H1 (cell line): Measurements from ENCODE around the gene NOC2L. TPM values are rescaled to one million over a fixed set of nuclear protein-coding genes. Genes with fewer than 3 reads are reported as not detected.

Experiments used
- CTCF ChIA-PET: fragments of 300-600 bp; sonication (Branson Sonifier 250); formaldehyde crosslinking; loops from one replicate; lab custom pipeline; 2021; ENCODE audit not compliant: partially characterized antibody; lab: Charles Lee
- POLR2A ChIA-PET: fragments of 300-600 bp; sonication (Branson Sonifier 250); formaldehyde crosslinking; loops from one replicate; lab custom pipeline; 2021; ENCODE audit warnings: inconsistent platforms; ENCODE audit not compliant: partially characterized antibody; lab: Charles Lee
- DNase-seq, 2 experiments: peaks; one replicate each; pipeline versions ENCODE4 v3.0.0 to v3.0.0-alpha.2; 2010 to 2022; ENCODE audit warnings: low spot score in 2 of 2, low read depth in 1 of 2, mixed read lengths in 1 of 2
- FAIRE-seq: peaks from 2 replicates; lab custom pipeline; 2011; peaks lifted over from hg19 to GRCh38; lab: Jason Lieb, UNC
- H2AFZ ChIP-seq: 2 replicates; pipeline ENCODE4 v1.8.1; 2012; ENCODE audit warnings: low read length, inconsistent platforms
- H2AK5ac ChIP-seq: 2 replicates; pipeline ENCODE4 v1.6.1; 2013; ENCODE audit warnings: low read depth, low read length
- H2BK120ac ChIP-seq: replicated peaks from 2 replicates; pipeline ENCODE3; 2013; ENCODE audit warnings: low read depth, low read length, inconsistent platforms
- H2BK12ac ChIP-seq: 2 replicates; pipeline ENCODE4 v1.6.1; 2013; ENCODE audit warnings: low read depth, low read length
- H2BK15ac ChIP-seq: 2 replicates; pipeline ENCODE4 v1.6.1; 2013; ENCODE audit warnings: low read length
- H2BK20ac ChIP-seq: 2 replicates; pipeline ENCODE4 v1.6.1; 2013; ENCODE audit warnings: low read length
- H2BK5ac ChIP-seq: 2 replicates; pipeline ENCODE4 v1.6.1; 2013; ENCODE audit warnings: low read depth, low read length
- H3K14ac ChIP-seq: 2 replicates; pipeline ENCODE4 v1.6.1; 2013; ENCODE audit warnings: inconsistent platforms; ENCODE audit not compliant: insufficient read length
- H3K18ac ChIP-seq: 2 replicates; pipeline ENCODE4 v1.6.1; 2013; ENCODE audit warnings: low read length; ENCODE audit errors: extremely low read depth
- H3K23ac ChIP-seq: 2 replicates; pipeline ENCODE4 v1.6.1; 2013; ENCODE audit warnings: inconsistent platforms; ENCODE audit not compliant: insufficient read length
- H3K23me2 ChIP-seq: 2 replicates; pipeline ENCODE4 v1.6.1; 2013; ENCODE audit warnings: low read depth, low read length
- H3K27ac ChIP-seq: 2 replicates; pipeline ENCODE4 v1.6.1; 2011; ENCODE audit warnings: low read depth, low read length, inconsistent platforms
- H3K27me3 ChIP-seq, 4 experiments: replicated peaks in 1 of 4; 1 replicate in 1 of 4; 2 replicates in 3 of 4; pipeline versions ENCODE4 v1.6.1 to v1.8.1; 2011 to 2013; ENCODE audit warnings: low read length in 3 of 4, mild to moderate bottlenecking in 3 of 4, inconsistent platforms in 2 of 4, mixed read lengths in 2 of 4, moderate library complexity in 1 of 4; ENCODE audit not compliant: control insufficient read depth in 3 of 4, insufficient read depth in 3 of 4; ENCODE audit errors: extremely low read depth in 1 of 4
- H3K36me3 ChIP-seq, 4 experiments: 2 replicates each; pipeline versions ENCODE4 v1.6.1 to v1.8.1; 2011 to 2013; ENCODE audit warnings: mild to moderate bottlenecking in 4 of 4, low read length in 3 of 4, moderate library complexity in 2 of 4, control low read depth in 1 of 4, inconsistent platforms in 1 of 4; ENCODE audit not compliant: insufficient read depth in 4 of 4, control insufficient read depth in 2 of 4
- H3K4ac ChIP-seq: replicated peaks from 2 replicates; pipeline ENCODE3; 2013; ENCODE audit warnings: low read length, low read depth, mixed read lengths, inconsistent platforms; ENCODE audit not compliant: insufficient read length
- H3K4me1 ChIP-seq, 4 experiments: replicated peaks in 1 of 4; 1 replicate in 1 of 4; 2 replicates in 3 of 4; pipeline versions ENCODE4 v1.6.1 to v1.8.1; 2011 to 2013; ENCODE audit warnings: low read length in 3 of 4, inconsistent platforms in 2 of 4, mixed read lengths in 1 of 4; ENCODE audit not compliant: insufficient read depth in 4 of 4, control insufficient read depth in 3 of 4
- H3K4me2 ChIP-seq, 2 experiments: 2 replicates each; pipeline versions ENCODE4 v1.6.1 to v1.8.1; 2011 to 2013; ENCODE audit warnings: low read depth in 2 of 2, low read length in 2 of 2, control low read depth in 1 of 2, inconsistent platforms in 1 of 2, mild to moderate bottlenecking in 1 of 2; ENCODE audit not compliant: insufficient read depth in 1 of 2
- H3K4me3 ChIP-seq, 4 experiments: fragments of 200-600, 300-600 bp in 1 of 4; sonication (generic), shearing (Covaris generic), sonication (Bioruptor Twin) in 1 of 4; 2 replicates each; pipeline versions ENCODE4 v1.5.1 to v1.8.1; 2011 to 2016; ENCODE audit warnings: low read length in 4 of 4, low read depth in 3 of 4, control low read depth in 2 of 4, inconsistent platforms in 2 of 4, mild to moderate bottlenecking in 2 of 4, mixed read lengths in 1 of 4, moderate library complexity in 1 of 4; ENCODE audit not compliant: insufficient read depth in 2 of 4; ENCODE audit errors: extremely low read depth in 1 of 4
- H3K56ac ChIP-seq: replicated peaks from 2 replicates; pipeline ENCODE3; 2013; ENCODE audit warnings: low read depth, mild to moderate bottlenecking, mixed read lengths, low read length, inconsistent platforms; ENCODE audit not compliant: insufficient read length
- H3K79me1 ChIP-seq: 2 replicates; pipeline ENCODE4 v1.6.1; 2013; ENCODE audit warnings: low read depth, low read length, control low read depth
- H3K79me2 ChIP-seq, 2 experiments: 2 replicates each; pipeline versions ENCODE4 v1.6.1 to v1.8.1; 2012 to 2013; ENCODE audit warnings: low read length in 2 of 2, mild to moderate bottlenecking in 2 of 2, inconsistent platforms in 1 of 2; ENCODE audit not compliant: insufficient read depth in 2 of 2, control insufficient read depth in 1 of 2
- H3K9ac ChIP-seq, 4 experiments: replicated peaks in 1 of 4; 1 replicate in 1 of 4; 2 replicates in 3 of 4; pipeline versions ENCODE4 v1.6.1 to v1.8.1; 2011 to 2013; ENCODE audit warnings: low read depth in 3 of 4, low read length in 3 of 4, control low read depth in 2 of 4, mild to moderate bottlenecking in 2 of 4, moderate library complexity in 2 of 4, inconsistent platforms in 1 of 4; ENCODE audit errors: extremely low read depth in 1 of 4
- H3K9me3 ChIP-seq, 2 experiments: 2 replicates each; pipeline versions ENCODE4 v1.6.1 to v1.8.1; 2012 to 2013; ENCODE audit warnings: mild to moderate bottlenecking in 2 of 2, moderate library complexity in 2 of 2, control low read depth in 1 of 2, inconsistent platforms in 1 of 2, low read depth in 1 of 2, low read length in 1 of 2, mixed read lengths in 1 of 2; ENCODE audit not compliant: insufficient read depth in 2 of 2
- H4K20me1 ChIP-seq, 2 experiments: replicated peaks in 1 of 2; 2 replicates each; pipeline versions ENCODE3 to v1.8.1; 2011 to 2013; ENCODE audit warnings: inconsistent platforms in 2 of 2, low read length in 2 of 2, mild to moderate bottlenecking in 1 of 2; ENCODE audit not compliant: insufficient read depth in 2 of 2, control insufficient read depth in 1 of 2
- H4K5ac ChIP-seq: 2 replicates; pipeline ENCODE4 v1.6.1; 2013; ENCODE audit warnings: low read length, low read depth, mixed read lengths, inconsistent platforms; ENCODE audit not compliant: insufficient read length
- H4K8ac ChIP-seq: 2 replicates; pipeline ENCODE4 v1.8.0; 2013; ENCODE audit warnings: mild to moderate bottlenecking, moderate library complexity, low read length, inconsistent platforms; ENCODE audit not compliant: insufficient read depth; ENCODE audit errors: extremely low read depth
- H4K91ac ChIP-seq: replicated peaks from 2 replicates; pipeline ENCODE3; 2013; ENCODE audit warnings: low read length, mixed read lengths, inconsistent platforms; ENCODE audit not compliant: insufficient read length
- BRCA1 ChIP-seq: IDR thresholded peaks from 2 replicates; pipeline ENCODE4 v1.6.1; 2012; ENCODE audit warnings: low read depth, low read length, improper control_type of control experiment
- CTBP2 ChIP-seq: IDR thresholded peaks from 2 replicates; pipeline ENCODE4 v1.7.0; 2011; ENCODE audit warnings: borderline replicate concordance, mild to moderate bottlenecking, moderate library complexity, mixed read lengths, low read length; ENCODE audit not compliant: insufficient read depth, insufficient read length
- E2F6 ChIP-seq: IDR thresholded peaks from 2 replicates; pipeline ENCODE4 v1.6.1; 2012; ENCODE audit warnings: inconsistent platforms
- GABPA ChIP-seq: IDR thresholded peaks from 2 replicates; pipeline ENCODE4 v1.6.1; 2011; ENCODE audit warnings: mild to moderate bottlenecking, low read length, moderate library complexity, borderline replicate concordance; ENCODE audit not compliant: insufficient read depth
- JUND ChIP-seq: IDR thresholded peaks from 2 replicates; pipeline ENCODE4 v1.6.1; 2011; ENCODE audit warnings: mild to moderate bottlenecking, improper control_type of control experiment, low read length
- RXRA ChIP-seq: IDR thresholded peaks from 2 replicates; pipeline ENCODE4 v1.6.1; 2011; ENCODE audit warnings: low read depth, mild to moderate bottlenecking, low read length, moderate library complexity; ENCODE audit not compliant: insufficient read depth
- SP1 ChIP-seq: IDR thresholded peaks from 2 replicates; pipeline ENCODE4 v1.6.1; 2011; ENCODE audit warnings: low read depth, low read length
- SP4 ChIP-seq: IDR thresholded peaks from 2 replicates; pipeline ENCODE4 v1.6.1; 2012; ENCODE audit warnings: low read length, inconsistent platforms
- TBP ChIP-seq: IDR thresholded peaks from 2 replicates; pipeline ENCODE4 v1.6.1; 2011; ENCODE audit warnings: low read depth, low read length, improper control_type of control experiment
- WGBS, 2 experiments: shearing (Covaris generic) in 1 of 2; methylation state at CpG; one replicate each; pipeline versions ENCODE4 v1.1.6 to v1.1.7; 2013 to 2015; ENCODE audit warnings: low lambda C conversion rate in 2 of 2, mixed read lengths in 2 of 2, inconsistent platforms in 1 of 2, low coverage in 1 of 2, missing lambda C conversion rate in 1 of 2; ENCODE audit not compliant: insufficient replicate concordance in 2 of 2, insufficient coverage in 1 of 2, insufficient read length in 1 of 2; ENCODE audit errors: extremely low coverage in 1 of 2, missing lambda C conversion rate in 1 of 2; 5-methylcytosine and 5-hydroxymethylcytosine counted together
- polyA plus RNA-seq, 7 experiments: library from polyadenylated mRNA; depleted of rRNA in 3 of 7; stranded (reverse) in 5 of 7; unstranded in 2 of 7; fragments of >200 nt in 5 of 7; fragments of 200-250 nt in 2 of 7; gene quantifications; 1 replicate in 5 of 7; 2 replicates in 1 of 7; 4 replicates in 1 of 7; pipeline versions ENCODE4 v1.2.1 to v1.2.3, GENCODE V29; 2011 to 2013; ENCODE audit warnings: missing spikeins in 2 of 7, mixed read lengths in 2 of 7
- total RNA-seq: library from RNA; stranded (reverse); fragmentation: NEBNext Ultra II Directional; extraction: Animal tissue kit (Norgen Biotek cat#: 25700); gene quantifications from 2 replicates; pipeline ENCODE4 v1.2.1, GENCODE V29; 2021
- TF ChIP-seq, protein P1 (sequence below): IDR thresholded peaks from 2 replicates; pipeline ENCODE4 v1.6.1; 2012; ENCODE audit warnings: low read length, inconsistent platforms

The NOC2L gene
- total and polyA plus RNA-seq, 2 of the 8 experiments (the other 6 are each of a cell fraction or from before 2014, with no cell fraction given): 74.7 to 130 TPM

DNA sequence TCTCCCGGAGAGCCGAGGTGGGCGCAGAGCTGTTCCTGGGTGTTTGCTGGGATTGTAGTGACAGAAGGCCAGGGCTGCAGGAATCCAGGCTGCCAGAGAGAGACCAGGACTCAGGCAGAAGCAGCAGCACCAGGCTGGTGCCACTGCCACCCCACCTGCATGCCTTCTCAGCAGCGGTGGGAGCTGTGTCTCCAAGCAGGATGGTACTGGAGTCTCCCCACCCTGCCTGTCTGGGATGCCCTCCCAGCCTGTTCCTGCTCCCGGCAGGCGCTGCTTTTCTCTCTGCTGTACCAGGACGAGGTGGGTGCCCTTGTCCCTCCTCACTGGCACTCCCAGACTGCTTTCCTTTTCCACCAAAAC, 45.3 kb upstream of the NOC2L start:
- Histone ChIP-seq H3K4me3 (no peak overlapping the region), H3K56ac (no peak overlapping the region), H3K27me3 (peaks cover 22 to 57% (median 36%) of the 10 kb centered on the region in 4 experiments), H2BK20ac (no peak overlapping the region), H3K79me2 (no peaks in the 10 kb centered on the region), H3K27ac (no peak overlapping the region), H3K9me3 (no peaks in the 10 kb centered on the region), H3K23me2 (peaks cover 8% of the 10 kb centered on the region; the same call in 1 of the 2 replicates), H4K20me1 (peaks cover 0 to 3% of the 10 kb centered on the region in 2 experiments), H3K14ac (no peak overlapping the region), H3K79me1 (no peaks in the 10 kb centered on the region), H3K4me1 (peaks cover 0 to 33% (median 11%) of the 10 kb centered on the region in 4 experiments; a peak in 4 of 7 replicates), H2AFZ (no peak overlapping the region), H2BK15ac (no peak overlapping the region), H3K36me3 (peaks cover 0 to 4% (median 0%) of the 10 kb centered on the region in 4 experiments; a peak in 1 of 8 replicates), H3K4ac (peak overlapping the region; percentile 53), H4K8ac (no peak overlapping the region), H2BK120ac (no peak overlapping the region), H3K4me2 (no peak overlapping the region), H2BK12ac (0 out of 2 replicates have a peak overlapping the region, but pooled peaks have one; percentile 1), H3K9ac (0 out of 7 replicates have a peak overlapping the region, but pooled peaks of 1 of the 4 experiments have one; percentile 10), H3K18ac (no peak overlapping the region), H4K91ac (no peak overlapping the region), H2AK5ac (no peak overlapping the region), H3K23ac (no peak overlapping the region), H2BK5ac (no peak overlapping the region), H4K5ac (no peak overlapping the region)
- TF ChIP-seq GABPA: no peak
- no peak for TF ChIP-seq JUND
- no peak for TF ChIP-seq BRCA1
- TF ChIP-seq TBP: no peak
- TF ChIP-seq E2F6: no peak
- TF ChIP-seq, protein P1, sequence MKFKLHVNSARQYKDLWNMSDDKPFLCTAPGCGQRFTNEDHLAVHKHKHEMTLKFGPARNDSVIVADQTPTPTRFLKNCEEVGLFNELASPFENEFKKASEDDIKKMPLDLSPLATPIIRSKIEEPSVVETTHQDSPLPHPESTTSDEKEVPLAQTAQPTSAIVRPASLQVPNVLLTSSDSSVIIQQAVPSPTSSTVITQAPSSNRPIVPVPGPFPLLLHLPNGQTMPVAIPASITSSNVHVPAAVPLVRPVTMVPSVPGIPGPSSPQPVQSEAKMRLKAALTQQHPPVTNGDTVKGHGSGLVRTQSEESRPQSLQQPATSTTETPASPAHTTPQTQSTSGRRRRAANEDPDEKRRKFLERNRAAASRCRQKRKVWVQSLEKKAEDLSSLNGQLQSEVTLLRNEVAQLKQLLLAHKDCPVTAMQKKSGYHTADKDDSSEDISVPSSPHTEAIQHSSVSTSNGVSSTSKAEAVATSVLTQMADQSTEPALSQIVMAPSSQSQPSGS: no peak
- no peak for TF ChIP-seq SP4
- TF ChIP-seq SP1: no peak
- no peak for TF ChIP-seq CTBP2
- no peak for TF ChIP-seq RXRA
- FAIRE-seq: no peak
- no peak for DNase-seq
- POLR2A ChIA-PET: interaction anchor here (1.2 to 4.2 kb wide), 3 partner anchors 10 to 21 kb away, joined by 3 to 40 read pairs (median 3); partner anchors contain the start of gene ISG15
- 40% methylated on average over 3 of the region's 7 CpGs; no CpG with 5 or more reads in 1 of the 2 experiments for WGBS, 2 experiments
- CTCF ChIA-PET: interaction anchor here (1.4 to 4.5 kb wide), 4 partner anchors 10 to 22 kb away, joined by 6 to 21 read pairs (median 10); partner anchors contain the start of genes ISG15 and PERM1
